Body of pancreas (tissue), 4 donors: ENCODE measurements around the gene NDC1. TPM values are rescaled to one million over a fixed set of nuclear protein-coding genes. Genes with fewer than 3 reads are reported as not detected.

ENCODE experiments used
- ATAC-seq: fragments of 150-250 bp; one replicate; pipeline ENCODE4 v1.9.1; 2016
- DNase-seq, 4 donors: peaks; one replicate each; pipeline ENCODE4 v3.0.0-alpha.2; 2019
- H3K27ac ChIP-seq, 4 donors: fragments of 200-600 bp; sonication (generic); 1 replicate in 3 of 4; 2 replicates in 1 of 4; pipeline versions ENCODE4 v1.5.1 to v1.6.1; 2016 to 2019; ENCODE audit warnings: mild to moderate bottlenecking in 1 of 4, mixed read lengths in 1 of 4, moderate library complexity in 1 of 4
- H3K27me3 ChIP-seq, 2 donors: fragments of 200-600 bp; sonication (generic); one replicate each; pipeline ENCODE4 v1.6.0; 2016; ENCODE audit warnings: mild to moderate bottlenecking in 1 of 2
- H3K36me3 ChIP-seq, 2 donors: fragments of 200-600 bp; sonication (generic); replicated peaks in 1 of 2; 2 replicates each; pipeline ENCODE4 v1.5.1; 2016; ENCODE audit warnings: low read depth in 2 of 2; ENCODE audit not compliant: insufficient read depth in 1 of 2
- H3K4me1 ChIP-seq: fragments of 200-600 bp; sonication (generic); one replicate; pipeline ENCODE4 v1.6.0; 2016
- H3K4me3 ChIP-seq, 2 donors: fragments of 200-600 bp; sonication (generic); 1 replicate in 1 of 2; 2 replicates in 1 of 2; pipeline ENCODE4 v1.5.1; 2016 to 2019
- H3K9me3 ChIP-seq, 3 donors: fragments of 200-600 bp; sonication (generic); 1 replicate in 2 of 3; 2 replicates in 1 of 3; pipeline ENCODE4 v1.5.1; 2016
- CTCF ChIP-seq, 7 experiments: fragments of 450-650 bp in 4 of 7; fragments of 200-600 bp in 3 of 7; sonication (generic) in 3 of 7; IDR thresholded peaks; one replicate each; pipeline ENCODE4 v1.5.1; 2016 to 2019; ENCODE audit warnings: antibody characterized with exemption in 7 of 7
- POLR2A ChIP-seq, 3 donors: fragments of 450-650 bp; IDR thresholded peaks; one replicate each; pipeline ENCODE4 v1.6.1; 2016; ENCODE audit warnings: antibody characterized with exemption in 3 of 3, mild to moderate bottlenecking in 2 of 3
- WGBS, 2 donors: methylation state at CpG; one replicate each; pipeline ENCODE4 v1.1.5; 2017; 5-methylcytosine and 5-hydroxymethylcytosine counted together
- intact Hi-C: fragments of 100-400 bp; cut with DNase I; formaldehyde crosslinking; loops from one replicate; pipeline ENCODE4 v1.15.1; 2023
- total RNA-seq, 2 donors: library from RNA; depleted of rRNA; stranded (reverse); fragments of >200 nt; gene quantifications; one replicate each; pipeline ENCODE4 v1.1.0, GENCODE V29; 2016

The NDC1 gene
- total RNA-seq, 2 donors from 2014 or later, result 2.3 to 7.3 TPM

- DNase-seq (no peak), ATAC-seq (no peak)
- no peaks in the 10 kb centered on the region for H3K4me1 ChIP-seq
- no peak overlapping the region for H3K27ac ChIP-seq
- TF ChIP-seq CTCF (IDR thresholded peaks at IDR 0.05), result no peak
- no peak for TF ChIP-seq POLR2A (IDR thresholded peaks at IDR 0.05)
- intact Hi-C loops, result no loop called here
- no peaks in the 10 kb centered on the region for H3K9me3 ChIP-seq
- WGBS, 2 donors, result 74 to 76% methylated on average over 4 of the region's 4 CpGs
- H3K4me3 ChIP-seq, result no peak overlapping the region
- H3K27me3 ChIP-seq, result no peaks in the 10 kb centered on the region
- H3K36me3 ChIP-seq, result peaks cover 2 to 18% of the 10 kb centered on the region in 2 donors
Measured at GRCh38 chr1:53871221-53871620, 33.1 kb upstream of the NDC1 start.

GRCh38 chr1:53869454-53870117 lies 31.5 kb upstream of the NDC1 start:
- no peak for TF ChIP-seq CTCF (IDR thresholded peaks at IDR 0.05)
- no peak for TF ChIP-seq POLR2A (IDR thresholded peaks at IDR 0.05)
- no peak for ATAC-seq
- no peaks in the 10 kb centered on the region for H3K4me1 ChIP-seq
- no peak overlapping the region for H3K4me3 ChIP-seq
- intact Hi-C loops, result loop anchor here (10.0 kb wide), 1 partner anchor 85 kb away; no protein-coding TSS in a partner anchor
- no peaks in the 10 kb centered on the region for H3K27me3 ChIP-seq
- no peak for DNase-seq
- no peak overlapping the region for H3K27ac ChIP-seq
- H3K9me3 ChIP-seq, result no peaks in the 10 kb centered on the region
- WGBS, 2 donors, result 85 to 87% methylated on average over 11 of the region's 11 CpGs
- H3K36me3 ChIP-seq, result peaks cover 12 to 17% of the 10 kb centered on the region in 2 donors

- intact Hi-C loops, result loop anchor here (10.0 kb wide), 1 partner anchor 86 kb away; no protein-coding TSS in a partner anchor
- 52 to 65% methylated on average over 1 of the region's 1 CpG for WGBS, 2 donors
Measured at GRCh38 chr1:53868565-53868964, 30.5 kb upstream of the NDC1 start.

DNA sequence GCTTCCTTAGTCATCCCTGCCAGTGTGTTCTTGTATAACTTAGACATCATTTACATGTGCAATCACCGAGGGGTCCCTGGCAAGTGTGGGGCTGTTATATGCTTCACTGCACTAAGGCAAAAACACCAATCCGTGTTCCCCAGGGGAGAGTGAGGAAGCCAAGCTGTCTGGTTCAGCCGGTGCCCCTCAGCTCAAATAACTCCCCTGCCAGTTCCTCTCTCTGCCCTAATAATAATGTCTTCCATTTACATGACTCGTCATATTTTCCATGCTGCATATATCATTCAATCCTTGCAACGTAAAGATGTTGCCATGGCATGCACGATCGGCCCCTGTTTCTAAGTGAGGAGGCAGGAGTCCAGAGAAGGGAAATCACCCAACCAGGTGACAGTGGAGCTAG lies 24.4 kb upstream of the NDC1 start:
- peaks cover 9 to 17% of the 10 kb centered on the region in 2 donors for H3K36me3 ChIP-seq
- no peaks in the 10 kb centered on the region for H3K9me3 ChIP-seq
- 77 to 80% methylated on average over 6 to 7 of the region's 7 CpGs for WGBS, 2 donors
- no peak overlapping the region for H3K27ac ChIP-seq
- no peaks in the 10 kb centered on the region for H3K27me3 ChIP-seq
- no peak overlapping the region for H3K4me3 ChIP-seq
- no peaks in the 10 kb centered on the region for H3K4me1 ChIP-seq
- ATAC-seq, result no peak
- intact Hi-C loops, result loop anchor here (10.0 kb wide), 1 partner anchor 92 kb away; no protein-coding TSS in a partner anchor
- DNase-seq, result no peak
- TF ChIP-seq POLR2A (IDR thresholded peaks at IDR 0.05), result no peak
- TF ChIP-seq CTCF (IDR thresholded peaks at IDR 0.05), result no peak

More at GRCh38 chr1:53868565-53868964, 30.5 kb upstream of the NDC1 start:
- no peak for DNase-seq
- H3K27ac ChIP-seq, result no peak overlapping the region
- no peak for TF ChIP-seq POLR2A (IDR thresholded peaks at IDR 0.05)
- no peak for TF ChIP-seq CTCF (IDR thresholded peaks at IDR 0.05)
- ATAC-seq, result no peak
- H3K27me3 ChIP-seq, result no peaks in the 10 kb centered on the region
- H3K9me3 ChIP-seq, result no peaks in the 10 kb centered on the region
- no peaks in the 10 kb centered on the region for H3K4me1 ChIP-seq
- peaks cover 12 to 17% of the 10 kb centered on the region in 2 donors for H3K36me3 ChIP-seq
- H3K4me3 ChIP-seq, result no peak overlapping the region

- no peak overlapping the region for H3K27ac ChIP-seq
- DNase-seq, result peak; percentile 30 to 54 (median 49)
- intact Hi-C loops, result loop anchor here (10.0 kb wide), 1 partner anchor 94 kb away; no protein-coding TSS in a partner anchor
- H3K9me3 ChIP-seq, result no peaks in the 10 kb centered on the region
- H3K4me3 ChIP-seq, result no peak overlapping the region
- peak; percentile 17 to 76 (median 68) for TF ChIP-seq CTCF (IDR thresholded peaks at IDR 0.05)
- no peak for TF ChIP-seq POLR2A (IDR thresholded peaks at IDR 0.05)
- no peaks in the 10 kb centered on the region for H3K4me1 ChIP-seq
- ATAC-seq, result peak; percentile 66
- H3K27me3 ChIP-seq, result no peaks in the 10 kb centered on the region
- peaks cover 12 to 13% of the 10 kb centered on the region in 2 donors for H3K36me3 ChIP-seq
Measured at GRCh38 chr1:53860967-53861411, 22.9 kb upstream of the NDC1 start.
